Measurements from ENCODE around the gene DBN1.

The DBN1 gene

DNA sequence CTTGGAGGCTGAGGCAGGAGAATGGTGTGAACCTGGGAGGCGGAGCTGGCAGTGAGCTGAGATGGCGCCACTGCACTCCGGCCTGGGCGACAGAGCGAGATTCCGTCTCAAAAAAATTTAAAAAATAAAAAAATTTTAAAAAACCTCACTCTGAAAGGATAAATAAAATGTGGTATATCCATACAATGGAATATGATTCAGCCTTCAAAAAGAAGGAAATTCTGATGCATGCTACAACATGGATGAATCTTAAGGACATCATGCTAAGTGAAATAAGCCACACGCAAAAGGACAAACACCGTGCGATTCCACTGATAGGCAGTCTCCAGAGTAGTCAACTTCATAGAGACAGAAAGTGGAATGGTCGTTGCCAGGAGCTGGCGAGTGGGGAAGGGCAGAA is 8.4 kb downstream of the DBN1 start:
- H3K9me3 ChIP-seq (replicated peaks in 1 of 2; ENCODE audit: control insufficient read depth in 2 of 2, insufficient read depth in 1 of 2, low read depth in 1 of 2, low read length in 2 of 2), result peaks cover 12 to 16% of the 10 kb centered on the region in 2 donors
- no CpG with 5 or more reads among the region's 11 CpGs for WGBS, 2 donors (ENCODE audit: extremely low coverage in 2 of 2, insufficient read length in 2 of 2, insufficient replicate concordance in 1 of 2)
- no peak overlapping the region for H3K4ac ChIP-seq (ENCODE audit: low read length)
- H2BK120ac ChIP-seq (ENCODE audit: low read depth, low read length), result no peak overlapping the region
- H2BK5ac ChIP-seq (ENCODE audit: low read length), result no peak overlapping the region
- no peak overlapping the region for H3K9ac ChIP-seq (ENCODE audit: low read depth, low read length, poor library complexity)
- H3K23ac ChIP-seq (ENCODE audit: low read depth, low read length, poor library complexity), result no peak overlapping the region
- DNase-seq (ENCODE audit: low spot score), result no peak
- H3K14ac ChIP-seq (ENCODE audit: low read length), result no peak overlapping the region
- H3K4me2 ChIP-seq (ENCODE audit: insufficient read depth, low read length, poor library complexity, severe bottlenecking), result no peak overlapping the region
- peaks cover 11 to 13% of the 10 kb centered on the region in 2 donors for H3K4me1 ChIP-seq (ENCODE audit: control insufficient read depth in 2 of 2, insufficient read depth in 1 of 2, low read depth in 1 of 2, low read length in 2 of 2)
- H2AFZ ChIP-seq (ENCODE audit: low read length), result no peak overlapping the region
- no peak overlapping the region for H3K18ac ChIP-seq (ENCODE audit: low read length)
- H2BK15ac ChIP-seq (ENCODE audit: low read length), result no peak overlapping the region
- peaks cover 28% of the 10 kb centered on the region for H3K79me1 ChIP-seq (ENCODE audit: low read depth, low read length)
- no peak overlapping the region for H2AK5ac ChIP-seq (ENCODE audit: low read depth, low read length)
- H3K27me3 ChIP-seq (ENCODE audit: control insufficient read depth in 3 of 3, insufficient read depth in 3 of 3, low read depth in 1 of 3, low read length in 3 of 3), result no peaks in the 10 kb centered on the region
- H3K36me3 ChIP-seq (replicated peaks in 1 of 2; ENCODE audit: control insufficient read depth in 2 of 2, insufficient read depth in 2 of 2, low read length in 2 of 2), result peaks cover 63 to 87% of the 10 kb centered on the region in 2 donors
- no peak overlapping the region for H3K27ac ChIP-seq (replicated peaks; ENCODE audit: low read length)
- H2BK12ac ChIP-seq (ENCODE audit: low read length), result no peak overlapping the region
- H4K91ac ChIP-seq (ENCODE audit: low read depth, low read length, poor library complexity), result no peak overlapping the region
- no peak overlapping the region for H4K8ac ChIP-seq (ENCODE audit: low read depth, low read length)
- H3K4me3 ChIP-seq (ENCODE audit: low read length in 2 of 2), result no peak overlapping the region

DNA sequence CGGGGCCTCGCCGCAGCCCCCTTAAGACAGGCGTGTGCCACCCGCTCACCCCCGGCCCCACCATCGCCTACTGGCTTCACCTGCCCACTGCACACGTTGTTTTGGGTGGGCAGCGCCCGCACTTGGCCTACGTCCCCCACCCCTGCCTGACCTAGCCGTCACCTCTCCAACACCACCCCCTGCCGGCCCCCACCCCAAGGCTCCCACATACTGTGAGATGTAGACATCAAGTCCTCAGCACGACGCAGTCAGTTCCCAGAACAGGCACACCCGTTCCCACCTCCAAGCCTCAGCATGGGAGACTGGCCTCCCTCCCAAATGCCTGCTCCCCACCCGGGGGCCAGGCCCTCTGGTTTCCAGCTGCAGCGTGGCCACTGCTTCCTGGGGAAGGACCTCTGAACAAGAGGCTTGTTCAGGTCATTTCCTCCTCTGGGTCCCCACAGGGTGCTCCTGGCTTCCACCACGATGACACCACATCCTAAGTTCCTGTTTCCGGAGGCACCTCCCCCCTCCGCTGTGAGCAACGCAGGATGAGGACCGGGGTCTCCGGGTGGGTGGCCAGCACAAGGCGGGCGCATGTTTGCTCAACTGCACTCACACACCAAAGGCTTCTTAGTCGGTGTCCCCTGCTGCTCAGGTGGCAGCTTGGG is 11.3 kb downstream of the DBN1 start:
- Histone ChIP-seq H3K4me1 (ENCODE audit: control insufficient read depth in 2 of 2, insufficient read depth in 1 of 2, low read depth in 1 of 2, low read length in 2 of 2) (peaks cover 9 to 13% of the 10 kb centered on the region in 2 donors), H3K27ac (replicated peaks; ENCODE audit: low read length) (peak overlapping the region; percentile 39), H2AK5ac (ENCODE audit: low read depth, low read length) (peak overlapping the region; percentile 63), H2BK120ac (ENCODE audit: low read depth, low read length) (peak overlapping the region; percentile 61), H3K4ac (ENCODE audit: low read length) (no peak overlapping the region), H3K36me3 (replicated peaks in 1 of 2; ENCODE audit: control insufficient read depth in 2 of 2, insufficient read depth in 2 of 2, low read length in 2 of 2) (peaks cover 65 to 84% of the 10 kb centered on the region in 2 donors), H2AFZ (ENCODE audit: low read length) (no peak overlapping the region), H3K9me3 (replicated peaks in 1 of 2; ENCODE audit: control insufficient read depth in 2 of 2, insufficient read depth in 1 of 2, low read depth in 1 of 2, low read length in 2 of 2) (peaks cover 12 to 15% of the 10 kb centered on the region in 2 donors), H3K14ac (ENCODE audit: low read length) (peak overlapping the region; percentile 71), H2BK15ac (ENCODE audit: low read length) (no peak overlapping the region), H3K9ac (ENCODE audit: low read depth, low read length, poor library complexity) (no peak overlapping the region), H2BK5ac (ENCODE audit: low read length) (peak overlapping the region; percentile 60), H3K27me3 (ENCODE audit: control insufficient read depth in 3 of 3, insufficient read depth in 3 of 3, low read depth in 1 of 3, low read length in 3 of 3) (no peaks in the 10 kb centered on the region), H3K4me2 (ENCODE audit: insufficient read depth, low read length, poor library complexity, severe bottlenecking) (no peak overlapping the region), H3K4me3 (ENCODE audit: low read length in 2 of 2) (no peak overlapping the region), H4K8ac (ENCODE audit: low read depth, low read length) (no peak overlapping the region), H4K91ac (ENCODE audit: low read depth, low read length, poor library complexity) (no peak overlapping the region), H3K18ac (ENCODE audit: low read length) (peak overlapping the region; percentile 28), H3K23ac (ENCODE audit: low read depth, low read length, poor library complexity) (peak overlapping the region; percentile 6), H2BK12ac (ENCODE audit: low read length) (no peak overlapping the region), H3K79me1 (ENCODE audit: low read depth, low read length) (peaks cover 20% of the 10 kb centered on the region)
- no peak for DNase-seq (ENCODE audit: low spot score)
- WGBS, 2 donors (ENCODE audit: extremely low coverage in 2 of 2, insufficient read length in 2 of 2, insufficient replicate concordance in 1 of 2), result no CpG with 5 or more reads among the region's 27 CpGs

DNA sequence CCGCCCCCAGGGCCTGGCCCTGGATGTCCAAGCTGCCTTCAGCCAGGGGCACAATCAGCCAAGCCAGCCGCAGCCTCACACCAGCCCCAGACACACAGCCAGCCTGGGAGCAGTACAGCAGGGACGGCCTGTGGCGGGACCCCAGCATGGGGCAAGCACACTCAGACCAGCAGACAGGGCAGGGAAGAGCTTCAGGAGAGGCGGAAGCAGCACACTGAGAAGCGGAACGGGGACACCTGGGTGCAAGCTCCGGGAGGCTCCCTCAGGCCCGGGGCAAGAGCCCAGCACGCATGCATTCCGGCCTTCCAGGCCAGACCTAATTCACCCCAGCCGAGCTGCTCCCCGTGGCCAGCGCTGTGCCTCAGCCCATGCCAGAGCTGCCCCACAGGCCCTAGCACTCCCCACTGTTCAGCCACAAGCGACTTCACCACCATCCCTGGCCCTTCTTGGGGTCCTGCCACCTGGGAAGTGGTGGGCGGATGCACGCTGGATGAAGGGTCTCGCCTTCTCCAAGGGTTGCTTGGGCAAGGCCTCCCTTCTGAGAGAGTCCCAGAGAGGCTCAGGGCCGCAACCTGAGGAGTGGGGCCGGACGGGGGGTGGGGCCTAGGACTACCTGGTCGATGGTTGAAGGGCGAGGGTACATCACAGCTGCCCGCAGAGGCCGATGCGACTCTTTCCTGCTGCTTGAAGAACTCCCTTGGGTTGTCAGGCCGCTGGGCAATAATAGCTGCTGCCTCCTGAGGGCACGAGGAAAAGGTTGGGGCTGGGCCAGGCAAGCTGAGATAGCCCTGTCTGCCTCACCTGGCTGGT is 13.4 kb downstream of the DBN1 start:
- Histone ChIP-seq H3K14ac (ENCODE audit: low read length) (no peak overlapping the region), H3K79me1 (ENCODE audit: low read depth, low read length) (peaks cover 18% of the 10 kb centered on the region), H3K4me3 (ENCODE audit: low read length in 2 of 2) (no peak overlapping the region), H3K9ac (ENCODE audit: low read depth, low read length, poor library complexity) (no peak overlapping the region), H2AFZ (ENCODE audit: low read length) (no peak overlapping the region), H3K4ac (ENCODE audit: low read length) (no peak overlapping the region), H3K27me3 (ENCODE audit: control insufficient read depth in 3 of 3, insufficient read depth in 3 of 3, low read depth in 1 of 3, low read length in 3 of 3) (no peaks in the 10 kb centered on the region), H2BK5ac (ENCODE audit: low read length) (peak overlapping the region; percentile 14), H2BK15ac (ENCODE audit: low read length) (no peak overlapping the region), H3K18ac (ENCODE audit: low read length) (no peak overlapping the region), H4K8ac (ENCODE audit: low read depth, low read length) (no peak overlapping the region), H4K91ac (ENCODE audit: low read depth, low read length, poor library complexity) (no peak overlapping the region), H2BK120ac (ENCODE audit: low read depth, low read length) (no peak overlapping the region), H3K36me3 (replicated peaks in 1 of 2; ENCODE audit: control insufficient read depth in 2 of 2, insufficient read depth in 2 of 2, low read length in 2 of 2) (peaks cover 52 to 83% of the 10 kb centered on the region in 2 donors), H2AK5ac (ENCODE audit: low read depth, low read length) (no peak overlapping the region), H3K27ac (replicated peaks; ENCODE audit: low read length) (peak overlapping the region; percentile 61), H2BK12ac (ENCODE audit: low read length) (no peak overlapping the region), H3K9me3 (replicated peaks in 1 of 2; ENCODE audit: control insufficient read depth in 2 of 2, insufficient read depth in 1 of 2, low read depth in 1 of 2, low read length in 2 of 2) (peaks cover 0 to 3% of the 10 kb centered on the region in 2 donors), H3K4me1 (ENCODE audit: control insufficient read depth in 2 of 2, insufficient read depth in 1 of 2, low read depth in 1 of 2, low read length in 2 of 2) (peaks cover 12 to 21% of the 10 kb centered on the region in 2 donors), H3K23ac (ENCODE audit: low read depth, low read length, poor library complexity) (no peak overlapping the region), H3K4me2 (ENCODE audit: insufficient read depth, low read length, poor library complexity, severe bottlenecking) (no peak overlapping the region)
- DNase-seq (ENCODE audit: low spot score), result no peak
- WGBS, 2 donors (ENCODE audit: extremely low coverage in 2 of 2, insufficient read length in 2 of 2, insufficient replicate concordance in 1 of 2), result no CpG with 5 or more reads among the region's 28 CpGs

GRCh38 chr5:177459357-177459756 is 14.1 kb downstream of the DBN1 start:
- no peak overlapping the region for H2AFZ ChIP-seq (ENCODE audit: low read length)
- H3K9me3 ChIP-seq (replicated peaks in 1 of 2; ENCODE audit: control insufficient read depth in 2 of 2, insufficient read depth in 1 of 2, low read depth in 1 of 2, low read length in 2 of 2), result peaks cover 0 to 3% of the 10 kb centered on the region in 2 donors
- WGBS, 2 donors (ENCODE audit: extremely low coverage in 2 of 2, insufficient read length in 2 of 2, insufficient replicate concordance in 1 of 2), result no CpG with 5 or more reads among the region's 11 CpGs
- H3K4me3 ChIP-seq (ENCODE audit: low read length in 2 of 2), result no peak overlapping the region
- H3K79me1 ChIP-seq (ENCODE audit: low read depth, low read length), result peaks cover 18% of the 10 kb centered on the region
- no peak for DNase-seq (ENCODE audit: low spot score)
- H3K9ac ChIP-seq (ENCODE audit: low read depth, low read length, poor library complexity), result no peak overlapping the region
- no peak overlapping the region for H3K18ac ChIP-seq (ENCODE audit: low read length)
- no peak overlapping the region for H3K4ac ChIP-seq (ENCODE audit: low read length)
- no peak overlapping the region for H4K91ac ChIP-seq (ENCODE audit: low read depth, low read length, poor library complexity)
- no peaks in the 10 kb centered on the region for H3K27me3 ChIP-seq (ENCODE audit: control insufficient read depth in 3 of 3, insufficient read depth in 3 of 3, low read depth in 1 of 3, low read length in 3 of 3)
- H4K8ac ChIP-seq (ENCODE audit: low read depth, low read length), result no peak overlapping the region
- H3K23ac ChIP-seq (ENCODE audit: low read depth, low read length, poor library complexity), result no peak overlapping the region
- H2BK5ac ChIP-seq (ENCODE audit: low read length), result peak overlapping the region; percentile 14
- H3K4me1 ChIP-seq (ENCODE audit: control insufficient read depth in 2 of 2, insufficient read depth in 1 of 2, low read depth in 1 of 2, low read length in 2 of 2), result peaks cover 12 to 21% of the 10 kb centered on the region in 2 donors
- H3K14ac ChIP-seq (ENCODE audit: low read length), result no peak overlapping the region
- no peak overlapping the region for H2AK5ac ChIP-seq (ENCODE audit: low read depth, low read length)
- no peak overlapping the region for H3K27ac ChIP-seq (replicated peaks; ENCODE audit: low read length)
- H2BK12ac ChIP-seq (ENCODE audit: low read length), result no peak overlapping the region
- no peak overlapping the region for H2BK15ac ChIP-seq (ENCODE audit: low read length)
- H3K4me2 ChIP-seq (ENCODE audit: insufficient read depth, low read length, poor library complexity, severe bottlenecking), result no peak overlapping the region
- no peak overlapping the region for H2BK120ac ChIP-seq (ENCODE audit: low read depth, low read length)
- H3K36me3 ChIP-seq (replicated peaks in 1 of 2; ENCODE audit: control insufficient read depth in 2 of 2, insufficient read depth in 2 of 2, low read length in 2 of 2), result peaks cover 52 to 85% of the 10 kb centered on the region in 2 donors
